NCI-H748 (cell line): ENCODE measurements around the gene DRD3.

ENCODE experiments used
- DNase-seq: peaks from one replicate; lab custom pipeline; 2025; ENCODE audit not compliant: unreplicated experiment; lab: John Stamatoyannopoulos, UW

The DRD3 gene

GRCh38 chr3:114178770-114179368 is at the start of gene DRD3:
Gene DRD3, minus strand, starts transcription at chr3:114179052. Its CDS starts 7,060 bp downstream, at chr3:114171992.
- DNase-seq = no peak

- DNase-seq = no peak
Observed at GRCh38 chr3:114227076-114227475, 48.2 kb upstream of the DRD3 start.

- no peak for DNase-seq
Observed at GRCh38 chr3:114226313-114226712, 47.5 kb upstream of the DRD3 start.

GRCh38 chr3:114223143-114223542 is 44.3 kb upstream of the DRD3 start:
- DNase-seq = no peak

- no peak for DNase-seq
Observed at GRCh38 chr3:114221881-114222264, 43.0 kb upstream of the DRD3 start.

GRCh38 chr3:114221165-114221880 is 42.5 kb upstream of the DRD3 start:
- DNase-seq = no peak

- no peak for DNase-seq
Observed at GRCh38 chr3:114219741-114220140, 40.9 kb upstream of the DRD3 start.

- no peak for DNase-seq
Observed at GRCh38 chr3:114218578-114219185, 39.8 kb upstream of the DRD3 start.

GRCh38 chr3:114218006-114218405 is 39.2 kb upstream of the DRD3 start:
- DNase-seq = no peak

- DNase-seq = no peak
Observed at GRCh38 chr3:114217266-114217665, 38.4 kb upstream of the DRD3 start.

- no peak for DNase-seq
Observed at GRCh38 chr3:114216186-114216970, 37.5 kb upstream of the DRD3 start.

GRCh38 chr3:114214542-114215341 is 35.9 kb upstream of the DRD3 start:
- DNase-seq = peak; percentile 47

- peak; percentile 59 for DNase-seq
Observed at GRCh38 chr3:114213627-114214541, 35.0 kb upstream of the DRD3 start.

GRCh38 chr3:114213292-114213626 is 34.4 kb upstream of the DRD3 start:
- no peak for DNase-seq

GRCh38 chr3:114212646-114213045 is 33.8 kb upstream of the DRD3 start:
- no peak for DNase-seq

- DNase-seq = no peak
Observed at GRCh38 chr3:114207768-114208167, 28.9 kb upstream of the DRD3 start.

- no peak for DNase-seq
Observed at GRCh38 chr3:114206342-114206741, 27.5 kb upstream of the DRD3 start.

- DNase-seq = no peak
Observed at GRCh38 chr3:114205541-114205940, 26.7 kb upstream of the DRD3 start.

GRCh38 chr3:114194750-114195149 is 15.9 kb upstream of the DRD3 start:
- DNase-seq = no peak

GRCh38 chr3:114192136-114192535 is 13.3 kb upstream of the DRD3 start:
- DNase-seq = no peak
